GM18505 (cell line): ENCODE data around the gene SLC22A9.
"Not testable (repeated sequence)": the region's sequence is repeated elsewhere in the genome, so short reads cannot be mapped to it uniquely, and the experiment has no call there.

ENCODE experiments used
- ATAC-seq: cut with Tn5 transposase; IDR thresholded peaks from one replicate; pipeline ENCODE4 v1.9.1; 2021; ENCODE audit not compliant: unreplicated experiment
- POLR2A ChIP-seq: IDR thresholded peaks from 4 replicates; pipeline ENCODE4 v1.6.1; 2011; ENCODE audit warnings: borderline replicate concordance; ENCODE audit not compliant: insufficient read depth, insufficient read length; ENCODE audit errors: extremely low read depth

SLC22A9 gene

DNA sequence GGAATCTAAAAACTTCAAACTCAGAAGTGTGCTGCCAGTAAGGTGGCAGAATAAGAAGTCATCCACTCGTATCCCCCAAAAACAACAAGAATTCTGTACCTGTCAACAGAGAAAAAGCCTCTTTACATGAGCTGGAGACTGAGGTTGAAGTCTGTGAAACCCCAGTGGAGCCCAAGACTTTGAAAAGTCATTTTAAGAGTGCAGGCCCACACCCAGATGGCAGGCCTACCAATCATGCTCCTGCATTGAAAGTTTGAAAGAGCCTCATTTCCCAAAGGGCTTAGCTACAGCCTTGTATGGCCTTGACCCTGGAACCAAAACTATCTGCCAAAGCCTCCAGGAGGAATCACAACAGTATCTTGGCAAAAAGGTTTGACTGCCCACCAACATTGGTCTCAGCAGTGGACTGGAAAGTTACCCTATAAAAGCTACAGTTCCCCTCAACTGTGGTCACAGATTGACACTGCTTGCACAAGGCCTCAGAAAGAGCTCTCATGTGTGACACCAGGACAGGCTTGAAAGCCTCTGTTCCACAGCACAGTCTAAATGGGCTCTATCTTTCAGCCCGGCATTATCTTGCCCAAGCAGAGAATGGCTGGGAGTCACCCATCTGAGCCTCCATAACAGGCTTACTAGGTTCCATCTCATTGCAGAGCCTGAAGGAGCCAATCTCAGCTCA lies 47.7 kb downstream of the SLC22A9 start:
- no peak for ATAC-seq
- no peak for TF ChIP-seq POLR2A

DNA sequence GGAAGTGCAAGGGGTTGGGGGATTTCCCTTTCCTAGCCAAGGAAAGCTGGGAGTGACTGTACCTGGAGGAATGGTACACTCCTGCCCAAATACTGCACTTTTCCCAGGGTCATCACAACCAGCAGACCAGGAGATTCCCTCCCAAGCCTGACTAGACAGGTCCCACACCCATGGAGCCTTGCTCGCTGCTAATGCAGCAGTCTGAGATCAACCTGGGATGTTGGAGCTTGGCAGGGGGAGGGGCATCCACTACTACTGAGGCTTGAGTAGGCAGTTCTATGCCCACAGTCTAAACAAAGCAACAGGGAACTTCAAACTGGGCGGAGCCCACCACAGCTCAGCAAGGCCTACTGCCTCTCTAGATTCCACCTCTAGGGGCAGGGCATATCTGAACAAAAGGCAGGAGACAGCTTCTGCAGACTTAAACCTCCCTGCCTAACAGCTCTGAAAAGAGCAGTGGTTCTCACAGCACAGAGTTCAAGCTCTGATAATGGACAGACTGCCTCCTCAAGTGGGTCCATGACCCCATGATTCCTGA lies 58.5 kb downstream of the SLC22A9 start:
- TF ChIP-seq POLR2A = no peak
- no peak for ATAC-seq

DNA sequence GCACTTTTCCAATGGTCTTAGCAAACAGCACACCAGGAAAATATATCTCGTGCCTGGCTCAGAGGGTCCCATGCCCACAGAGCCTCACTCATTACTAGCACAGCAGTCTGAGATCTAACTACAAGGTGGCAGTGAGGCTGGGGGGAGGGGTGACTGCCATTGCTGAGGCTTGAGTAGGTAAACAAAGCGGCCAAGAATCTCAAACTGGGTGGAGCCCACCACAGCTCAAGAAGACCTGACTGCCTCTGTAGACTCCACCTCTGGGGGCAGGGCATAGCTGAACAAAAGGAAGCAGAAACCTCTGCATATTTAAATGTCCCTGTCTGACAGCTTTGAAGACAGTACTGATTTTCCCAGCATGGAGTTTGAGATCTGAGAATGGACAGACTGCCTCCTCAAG lies 61.1 kb downstream of the SLC22A9 start:
- not testable (repeated sequence) for ATAC-seq

DNA sequence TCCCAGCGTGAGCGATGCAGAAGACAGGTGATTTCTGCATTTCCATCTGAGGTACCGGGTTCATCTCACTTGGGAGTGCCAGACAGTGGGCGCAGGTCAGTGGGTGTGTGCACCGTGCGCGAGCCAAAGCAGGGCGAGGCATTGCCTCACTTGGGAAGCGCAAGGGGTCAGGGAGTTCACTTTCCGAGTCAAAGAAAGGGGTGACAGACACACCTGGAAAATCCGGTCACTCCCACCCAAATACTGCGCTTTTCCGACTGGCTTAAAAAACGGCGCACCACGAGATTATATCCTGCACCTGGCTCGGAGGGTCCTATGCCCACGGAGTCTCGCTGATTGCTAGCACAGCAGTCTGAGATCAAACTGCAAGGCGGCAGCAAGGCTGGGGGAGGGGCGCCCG lies 65.8 kb downstream of the SLC22A9 start:
- not testable (repeated sequence) for ATAC-seq

DNA sequence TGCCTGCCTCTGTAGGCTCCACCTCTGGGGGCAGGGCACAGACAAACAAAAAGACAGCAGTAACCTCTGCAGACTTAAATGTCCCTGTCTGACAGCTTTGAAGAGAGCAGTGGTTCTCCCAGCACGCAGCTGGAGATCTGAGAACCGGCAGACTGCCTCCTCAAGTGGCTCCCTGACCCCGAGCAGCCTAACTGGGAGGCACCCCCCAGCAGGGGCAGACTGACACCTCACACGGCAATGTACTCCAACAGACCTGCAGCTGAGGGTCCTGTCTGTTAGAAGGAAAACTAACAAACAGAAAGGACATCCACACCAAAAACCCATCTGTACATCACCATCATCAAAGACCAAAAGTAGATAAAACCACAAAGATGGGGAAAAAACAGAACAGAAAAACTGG lies 66.2 kb downstream of the SLC22A9 start:
- not testable (repeated sequence) for ATAC-seq

DNA sequence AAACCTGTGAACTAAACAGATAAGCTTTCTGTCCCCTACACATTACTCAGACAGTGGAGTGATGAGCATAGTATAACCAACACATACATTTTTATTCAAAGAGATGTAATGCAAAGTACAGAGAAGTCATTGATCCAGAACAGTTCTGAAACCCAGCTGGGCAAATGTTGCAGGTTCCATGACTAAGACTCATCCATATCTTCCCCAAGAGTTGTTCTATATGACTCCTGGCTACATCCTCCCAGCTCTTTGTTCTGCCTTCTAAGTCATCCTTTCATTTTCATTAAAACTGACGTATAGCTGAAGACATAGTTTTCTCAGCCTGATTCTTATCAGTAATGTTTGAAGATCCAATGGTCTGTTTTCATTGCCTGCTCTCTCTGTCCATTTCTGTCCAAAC lies 74.1 kb downstream of the SLC22A9 start:
- no peak for TF ChIP-seq POLR2A

DNA sequence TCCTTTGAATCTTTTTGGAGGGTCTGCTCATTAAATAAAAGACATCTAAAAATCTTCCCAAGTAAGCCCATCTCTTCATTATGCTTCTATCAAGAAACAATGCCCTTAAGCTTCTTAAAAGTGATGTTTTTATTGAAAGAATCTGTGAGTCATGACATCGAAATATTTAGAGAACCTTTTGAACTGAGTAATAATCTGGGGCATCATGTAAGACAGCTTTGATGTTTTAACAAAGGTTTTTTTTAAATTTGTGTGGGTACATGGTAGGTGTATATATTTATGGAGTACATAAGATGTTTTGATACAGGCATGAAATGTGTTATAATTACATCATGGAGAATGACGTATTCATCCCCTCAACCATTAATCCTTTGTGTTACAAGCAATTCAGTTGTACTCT lies 74.6 kb downstream of the SLC22A9 start:
- ATAC-seq = no peak
- no peak for TF ChIP-seq POLR2A

More for the DNA sequence above, 74.1 kb downstream of the SLC22A9 start:
- ATAC-seq = no peak

DNA sequence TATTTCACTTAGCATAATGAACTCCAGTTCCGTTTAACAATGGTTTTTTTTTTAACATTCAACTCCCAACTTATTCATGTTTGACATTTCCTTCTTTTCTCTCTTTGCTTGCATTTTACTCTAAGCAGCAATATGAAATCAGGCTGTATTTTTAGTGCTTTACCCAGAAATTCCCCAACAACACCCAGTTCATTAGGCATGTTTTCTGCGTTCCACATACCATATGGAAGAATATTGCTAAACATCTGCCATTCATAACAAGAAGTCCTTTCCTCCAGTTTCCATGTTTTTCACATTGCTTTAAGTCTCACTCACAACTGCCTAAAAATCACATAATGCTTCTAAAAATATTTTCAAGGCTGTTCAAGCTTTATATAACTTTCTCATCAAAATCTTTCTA lies 75.5 kb downstream of the SLC22A9 start:
- no peak for ATAC-seq
- TF ChIP-seq POLR2A = no peak

DNA sequence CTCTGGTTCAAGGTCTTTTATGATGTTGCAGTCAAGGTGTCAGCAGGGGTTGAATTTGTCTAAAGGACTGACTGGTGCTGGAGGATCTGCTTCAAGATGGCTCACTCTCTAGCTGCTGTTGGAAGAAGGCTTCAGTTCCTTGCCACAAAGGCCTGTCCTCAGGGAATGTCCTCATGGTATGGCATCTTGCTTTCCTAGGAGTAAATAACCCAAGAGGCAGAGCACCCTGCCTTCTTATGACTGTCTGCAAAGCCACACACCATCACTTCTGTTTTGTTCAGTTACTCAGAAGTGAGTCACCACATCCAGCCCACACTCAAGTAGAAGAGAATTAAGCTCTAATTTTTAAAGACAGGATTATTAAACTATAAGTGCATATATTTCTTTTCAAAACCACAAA lies 76.1 kb downstream of the SLC22A9 start:
- ATAC-seq = no peak
- no peak for TF ChIP-seq POLR2A

DNA sequence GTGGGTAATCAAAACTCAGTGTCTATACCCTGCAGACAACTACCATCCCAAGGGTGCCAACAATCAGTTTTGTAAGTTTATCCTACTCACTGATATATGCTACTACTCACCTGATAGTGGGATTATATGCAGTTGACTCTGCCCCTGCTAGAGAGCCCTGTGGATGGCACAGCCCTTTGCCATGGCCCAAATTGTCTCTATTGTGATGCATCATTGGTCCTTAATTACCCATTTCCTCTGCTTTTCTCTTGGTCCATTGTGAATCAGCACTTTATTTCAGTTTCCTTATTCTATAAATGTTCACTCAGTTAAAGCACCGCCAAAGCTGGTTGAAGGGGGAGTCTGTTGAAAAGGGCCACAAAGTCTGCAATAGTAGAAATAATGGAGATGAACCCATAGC lies 79.1 kb downstream of the SLC22A9 start:
- ATAC-seq = no peak
- TF ChIP-seq POLR2A = no peak

DNA sequence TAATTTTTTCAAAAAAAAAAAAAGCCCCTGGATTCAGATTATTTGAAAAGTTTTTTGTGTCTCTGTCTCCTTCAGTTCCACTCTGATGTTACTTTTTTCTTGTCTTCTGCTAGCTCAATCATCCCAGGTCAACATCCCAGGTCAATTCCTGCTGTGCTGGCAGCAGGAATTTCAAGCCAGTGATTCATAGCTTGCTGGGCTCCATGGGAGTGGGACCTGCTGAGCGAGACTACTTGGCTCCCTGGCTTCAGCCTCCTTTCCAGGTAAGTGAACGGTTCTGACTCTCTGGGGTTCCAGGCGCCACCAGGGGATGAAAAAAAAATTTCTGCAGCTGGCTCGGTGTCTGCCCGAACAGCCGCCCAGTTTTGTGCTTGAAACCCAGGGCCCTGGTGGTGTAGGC lies 90.0 kb downstream of the SLC22A9 start:
- no peak for ATAC-seq
- TF ChIP-seq POLR2A = no peak
